ENCODE measurements around the gene SETD1A. TPM values are rescaled to one million over a fixed set of nuclear protein-coding genes. Genes with fewer than 3 reads are reported as not detected.

The SETD1A gene
- total and polyA plus RNA-seq, 2 donors: 2.4 to 13.1 TPM

DNA sequence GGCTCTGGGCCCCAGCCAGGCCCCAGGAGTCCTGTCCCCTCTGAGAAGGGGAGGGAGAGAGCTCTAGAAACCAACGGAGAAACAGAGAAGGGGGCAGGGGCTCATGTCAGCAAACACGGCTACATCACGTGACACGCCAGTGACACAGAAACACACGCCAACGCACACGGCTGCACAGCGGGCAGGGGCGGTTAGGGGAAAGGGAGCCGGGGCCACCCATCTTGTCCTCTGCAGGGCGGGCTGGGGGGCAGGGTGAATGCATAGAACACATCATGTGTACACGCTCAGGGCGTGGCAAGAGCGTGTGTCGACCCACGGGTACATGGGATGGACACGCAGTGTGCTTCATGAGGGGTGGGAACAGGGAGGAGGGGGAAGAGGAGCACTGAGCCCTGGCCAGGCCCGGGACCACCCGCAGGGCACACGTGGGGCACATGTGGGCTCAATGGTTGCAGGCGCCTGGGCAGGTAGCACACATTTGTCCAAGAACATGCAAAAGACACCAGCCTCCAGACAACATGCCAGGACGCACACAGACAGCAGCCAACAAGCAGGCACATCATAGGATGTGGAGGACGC is 32.0 kb downstream of the SETD1A start:
- no peaks in the 10 kb centered on the region for H3K9me3 ChIP-seq (ENCODE audit: control insufficient read depth in 2 of 2, insufficient read depth in 1 of 2, low read length in 1 of 2)
- no peak overlapping the region for H3K27ac ChIP-seq (ENCODE audit: low read depth in 1 of 2, low read length in 1 of 2)
- H3K27me3 ChIP-seq (ENCODE audit: control insufficient read depth in 2 of 2, insufficient read depth in 1 of 2, low read length in 1 of 2): no peaks in the 10 kb centered on the region
- H3K4me3 ChIP-seq (ENCODE audit: low read length in 2 of 2): no peak overlapping the region
- peaks cover 2 to 20% of the 10 kb centered on the region in 2 donors for H3K36me3 ChIP-seq (ENCODE audit: control insufficient read depth in 2 of 2, insufficient read depth in 2 of 2, low read length in 1 of 2)
- 96% methylated on average over 23 of the region's 23 CpGs for WGBS
- H3K4me1 ChIP-seq (ENCODE audit: control insufficient read depth in 2 of 2, insufficient read depth in 2 of 2, low read length in 2 of 2): peaks cover 0 to 2% of the 10 kb centered on the region in 2 donors
- no peak for DNase-seq (ENCODE audit: low read depth in 6 of 9, low spot score in 9 of 9)

DNA sequence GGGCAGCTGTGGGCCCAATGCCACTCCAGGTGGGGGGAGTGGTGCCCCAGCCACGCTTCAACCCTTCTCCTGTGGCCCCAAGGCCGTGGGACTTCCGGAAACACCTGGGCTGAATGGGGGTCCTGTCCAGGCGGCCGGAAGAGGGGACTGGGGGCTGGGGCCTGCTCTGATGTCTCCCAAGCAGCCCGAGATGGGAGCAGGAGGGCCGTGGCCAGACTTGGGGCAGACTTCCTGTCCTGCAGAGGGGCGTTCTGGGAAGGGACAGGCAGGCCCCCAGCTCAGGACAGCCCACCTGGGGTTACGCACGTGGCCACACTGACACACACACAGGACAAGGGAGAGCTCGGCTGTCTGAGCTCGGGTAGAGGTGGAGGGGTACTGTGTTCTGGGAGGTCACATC is 32.6 kb downstream of the SETD1A start:
- H3K36me3 ChIP-seq (ENCODE audit: control insufficient read depth in 2 of 2, insufficient read depth in 2 of 2, low read length in 1 of 2): peaks cover 2 to 16% of the 10 kb centered on the region in 2 donors
- H3K9me3 ChIP-seq (ENCODE audit: control insufficient read depth in 2 of 2, insufficient read depth in 1 of 2, low read length in 1 of 2): no peaks in the 10 kb centered on the region
- no peak overlapping the region for H3K27ac ChIP-seq (ENCODE audit: low read depth in 1 of 2, low read length in 1 of 2)
- 93% methylated on average over 12 of the region's 12 CpGs for WGBS
- no peak overlapping the region for H3K4me3 ChIP-seq (ENCODE audit: low read length in 2 of 2)
- no peak for DNase-seq (ENCODE audit: low read depth in 6 of 9, low spot score in 9 of 9)
- peaks cover 0 to under 1% of the 10 kb centered on the region in 2 donors for H3K4me1 ChIP-seq (ENCODE audit: control insufficient read depth in 2 of 2, insufficient read depth in 2 of 2, low read length in 2 of 2)
- H3K27me3 ChIP-seq (ENCODE audit: control insufficient read depth in 2 of 2, insufficient read depth in 1 of 2, low read length in 1 of 2): no peaks in the 10 kb centered on the region

DNA sequence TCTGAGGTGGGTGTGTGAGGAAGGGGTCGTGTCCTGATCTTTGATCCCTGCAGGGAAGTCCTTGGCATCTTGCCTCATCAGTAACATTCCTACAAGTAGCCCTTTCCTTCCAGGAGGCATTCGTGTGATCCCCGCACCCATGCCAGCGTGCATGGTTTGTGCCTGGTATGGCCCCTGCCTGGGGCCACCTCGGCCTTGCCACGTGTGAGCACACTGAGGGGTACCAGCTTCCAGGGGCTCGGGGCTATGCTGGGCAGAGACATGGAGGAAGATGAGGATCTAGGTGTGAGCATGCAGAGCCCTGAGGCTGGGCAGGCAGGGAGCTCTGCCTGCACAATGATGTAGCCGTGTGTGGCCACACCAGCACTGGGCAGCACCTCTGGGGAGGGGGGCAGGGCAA is 33.5 kb downstream of the SETD1A start:
- H3K27me3 ChIP-seq (ENCODE audit: control insufficient read depth in 2 of 2, insufficient read depth in 1 of 2, low read length in 1 of 2): no peaks in the 10 kb centered on the region
- DNase-seq (ENCODE audit: low read depth in 6 of 9, low spot score in 9 of 9): no peak
- H3K27ac ChIP-seq (ENCODE audit: low read depth in 1 of 2, low read length in 1 of 2): no peak overlapping the region
- no peaks in the 10 kb centered on the region for H3K4me1 ChIP-seq (ENCODE audit: control insufficient read depth in 2 of 2, insufficient read depth in 2 of 2, low read length in 2 of 2)
- no peak overlapping the region for H3K4me3 ChIP-seq (ENCODE audit: low read length in 2 of 2)
- H3K9me3 ChIP-seq (ENCODE audit: control insufficient read depth in 2 of 2, insufficient read depth in 1 of 2, low read length in 1 of 2): no peaks in the 10 kb centered on the region
- H3K36me3 ChIP-seq (ENCODE audit: control insufficient read depth in 2 of 2, insufficient read depth in 2 of 2, low read length in 1 of 2): peaks cover 2 to 9% of the 10 kb centered on the region in 2 donors
- WGBS: 89% methylated on average over 8 of the region's 8 CpGs

DNA sequence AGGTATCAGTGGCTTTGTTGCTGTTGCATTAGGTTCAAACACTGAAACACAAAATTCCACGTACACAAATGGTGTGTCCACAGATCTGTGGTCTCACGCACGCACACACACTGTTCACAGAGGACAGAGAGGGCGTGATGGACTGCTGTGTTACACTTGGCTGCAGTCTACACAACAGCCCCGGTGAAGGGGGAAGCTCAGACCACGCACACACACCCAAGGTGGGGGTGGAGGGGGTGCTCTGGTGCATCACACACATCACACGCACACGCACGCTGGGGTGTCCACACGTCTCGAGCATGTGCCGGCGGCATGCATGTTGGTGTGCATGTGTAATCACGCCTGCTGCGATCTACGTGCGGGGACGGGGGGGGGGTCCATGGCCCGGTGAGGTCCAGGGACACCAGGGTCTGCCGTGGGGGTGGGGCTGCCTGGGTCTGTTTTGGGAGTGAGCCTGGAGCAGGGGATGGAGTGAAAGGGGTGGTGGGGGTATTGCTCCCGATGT is 34.8 kb downstream of the SETD1A start:
- no peak for DNase-seq (ENCODE audit: low read depth in 6 of 9, low spot score in 9 of 9)
- peaks cover under 1 to 11% of the 10 kb centered on the region in 2 donors for H3K27me3 ChIP-seq (ENCODE audit: control insufficient read depth in 2 of 2, insufficient read depth in 1 of 2, low read length in 1 of 2)
- no peak overlapping the region for H3K27ac ChIP-seq (ENCODE audit: low read depth in 1 of 2, low read length in 1 of 2)
- peaks cover 5 to 7% of the 10 kb centered on the region in 2 donors for H3K4me1 ChIP-seq (ENCODE audit: control insufficient read depth in 2 of 2, insufficient read depth in 2 of 2, low read length in 2 of 2)
- no peak overlapping the region for H3K4me3 ChIP-seq (ENCODE audit: low read length in 2 of 2)
- H3K9me3 ChIP-seq (ENCODE audit: control insufficient read depth in 2 of 2, insufficient read depth in 1 of 2, low read length in 1 of 2): no peaks in the 10 kb centered on the region
- 93% methylated on average over 21 of the region's 21 CpGs for WGBS
- peaks cover 2 to 4% of the 10 kb centered on the region in 2 donors for H3K36me3 ChIP-seq (ENCODE audit: control insufficient read depth in 2 of 2, insufficient read depth in 2 of 2, low read length in 1 of 2)

DNA sequence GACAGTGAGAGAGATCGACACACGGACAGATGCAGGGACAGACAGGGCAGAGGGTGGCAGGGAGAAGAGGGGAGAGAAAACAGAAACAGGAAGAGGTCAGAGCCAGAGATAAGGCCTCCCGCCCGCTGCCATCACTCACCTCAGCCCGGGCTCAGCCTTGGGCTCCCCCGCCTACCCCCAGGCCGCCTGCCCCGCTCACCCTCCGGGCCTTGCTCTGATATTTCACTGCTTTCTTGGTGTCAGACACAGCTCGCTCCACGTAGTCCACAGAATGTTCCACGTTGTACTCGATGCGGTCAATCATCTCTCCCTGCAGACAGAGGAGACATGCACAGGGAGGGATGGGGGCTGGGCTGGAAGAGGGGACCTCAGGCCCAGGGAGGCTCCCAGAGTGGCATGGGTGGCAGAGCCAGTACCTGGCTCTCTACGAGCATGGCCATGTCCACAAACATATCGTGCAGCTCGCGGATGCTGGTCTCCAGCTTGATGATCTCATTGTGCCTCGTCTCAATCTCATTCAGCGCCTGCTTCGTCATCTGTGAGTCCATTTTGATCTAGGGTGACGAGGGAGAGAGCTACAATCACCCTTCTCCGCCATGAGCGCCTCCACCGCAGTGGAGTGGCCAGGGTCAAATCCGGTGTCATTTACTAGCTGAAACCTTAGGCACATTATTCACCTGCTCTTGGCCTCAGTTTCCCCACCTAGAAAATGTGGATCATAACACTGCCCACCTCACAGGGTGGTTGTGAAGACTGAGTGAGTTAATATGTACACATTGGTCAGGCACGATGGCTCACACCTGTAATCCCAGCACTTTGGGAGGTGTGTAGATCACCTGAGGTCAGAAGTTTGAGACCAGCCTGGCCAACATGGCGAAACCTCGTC is 35.6 kb downstream of the SETD1A start:
- H3K36me3 ChIP-seq (ENCODE audit: control insufficient read depth in 2 of 2, insufficient read depth in 2 of 2, low read length in 1 of 2): peaks cover 2 to 4% of the 10 kb centered on the region in 2 donors

DNA sequence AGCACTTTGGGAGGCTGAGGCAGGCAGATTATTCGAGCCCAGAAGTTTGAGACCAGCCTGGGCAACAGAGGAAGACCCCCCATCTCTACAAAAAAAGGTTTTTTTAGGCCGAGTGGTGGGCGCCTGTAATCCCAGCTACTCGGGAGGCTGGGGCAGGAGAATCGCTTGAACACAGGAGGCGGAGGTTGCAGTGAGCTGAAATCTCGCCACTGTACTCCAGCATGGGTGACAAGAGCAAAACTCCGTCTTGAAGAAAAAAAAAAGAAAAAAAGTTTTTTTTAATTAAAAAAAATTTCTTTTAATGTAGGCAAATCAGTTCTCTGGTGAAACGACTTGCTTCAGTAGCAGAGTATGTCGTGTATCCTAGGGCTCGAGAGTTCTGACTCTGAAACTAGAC is 38.4 kb downstream of the SETD1A start:
- no peaks in the 10 kb centered on the region for H3K9me3 ChIP-seq (ENCODE audit: control insufficient read depth in 2 of 2, insufficient read depth in 1 of 2, low read length in 1 of 2)
- no peak for DNase-seq (ENCODE audit: low read depth in 6 of 9, low spot score in 9 of 9)
- no peak overlapping the region for H3K27ac ChIP-seq (ENCODE audit: low read depth in 1 of 2, low read length in 1 of 2)
- peaks cover 8 to 14% of the 10 kb centered on the region in 2 donors for H3K4me1 ChIP-seq (ENCODE audit: control insufficient read depth in 2 of 2, insufficient read depth in 2 of 2, low read length in 2 of 2)
- H3K36me3 ChIP-seq (ENCODE audit: control insufficient read depth in 2 of 2, insufficient read depth in 2 of 2, low read length in 1 of 2): peaks cover 0 to 4% of the 10 kb centered on the region in 2 donors
- WGBS: 93% methylated on average over 11 of the region's 11 CpGs
- H3K27me3 ChIP-seq (ENCODE audit: control insufficient read depth in 2 of 2, insufficient read depth in 1 of 2, low read length in 1 of 2): peaks cover 3 to 32% of the 10 kb centered on the region in 2 donors
- H3K4me3 ChIP-seq (ENCODE audit: low read length in 2 of 2): no peak overlapping the region

More for the DNA sequence above, 35.6 kb downstream of the SETD1A start:
- WGBS: 84% methylated on average over 29 of the region's 29 CpGs
- Histone ChIP-seq H3K4me3 (ENCODE audit: low read length in 2 of 2) (no peak overlapping the region), H3K27me3 (ENCODE audit: control insufficient read depth in 2 of 2, insufficient read depth in 1 of 2, low read length in 1 of 2) (peaks cover 3 to 20% of the 10 kb centered on the region in 2 donors), H3K9me3 (ENCODE audit: control insufficient read depth in 2 of 2, insufficient read depth in 1 of 2, low read length in 1 of 2) (no peaks in the 10 kb centered on the region), H3K4me1 (ENCODE audit: control insufficient read depth in 2 of 2, insufficient read depth in 2 of 2, low read length in 2 of 2) (peaks cover 8 to 14% of the 10 kb centered on the region in 2 donors), H3K27ac (ENCODE audit: low read depth in 1 of 2, low read length in 1 of 2) (no peak overlapping the region)
- DNase-seq (ENCODE audit: low read depth in 6 of 9, low spot score in 9 of 9): no peak

DNA sequence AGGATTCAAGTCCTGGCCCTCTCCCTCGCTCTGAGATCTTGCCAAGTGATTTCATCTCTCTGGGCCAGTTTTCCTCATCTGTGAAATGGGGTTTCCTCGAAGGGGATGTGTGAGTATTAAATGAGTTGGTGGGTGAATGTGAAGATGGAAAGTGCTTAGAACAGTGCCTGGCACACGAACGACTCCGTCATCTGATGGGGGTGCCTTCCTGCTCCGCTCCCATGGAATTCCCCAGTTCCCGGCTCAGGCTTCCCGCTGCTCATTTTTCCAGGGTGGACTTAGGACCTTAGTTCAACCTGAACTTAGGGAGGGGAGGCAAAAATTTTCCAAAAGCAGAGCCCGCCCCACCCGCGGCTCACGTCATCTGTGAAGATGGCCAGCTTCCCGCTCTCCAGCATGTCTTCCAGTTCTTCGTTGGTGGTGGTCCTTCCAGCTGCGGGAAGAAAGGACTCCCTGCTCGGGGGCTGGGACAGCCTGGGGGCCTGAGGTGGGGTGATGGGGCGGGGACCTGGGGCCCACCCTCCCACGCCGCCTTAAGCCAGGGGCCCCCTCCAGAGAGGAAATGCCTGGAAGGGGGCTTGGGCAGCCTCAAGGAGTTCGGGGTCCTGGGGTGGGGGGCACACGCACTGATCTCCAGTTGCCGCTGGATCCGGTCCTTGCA is 38.9 kb downstream of the SETD1A start:
- peaks cover 0 to 4% of the 10 kb centered on the region in 2 donors for H3K36me3 ChIP-seq (ENCODE audit: control insufficient read depth in 2 of 2, insufficient read depth in 2 of 2, low read length in 1 of 2)
- H3K4me1 ChIP-seq (ENCODE audit: control insufficient read depth in 2 of 2, insufficient read depth in 2 of 2, low read length in 2 of 2): peaks cover 8 to 14% of the 10 kb centered on the region in 2 donors
- H3K9me3 ChIP-seq (ENCODE audit: control insufficient read depth in 2 of 2, insufficient read depth in 1 of 2, low read length in 1 of 2): no peaks in the 10 kb centered on the region
- DNase-seq (ENCODE audit: low read depth in 6 of 9, low spot score in 9 of 9): no peak
- WGBS: 52% methylated on average over 23 of the region's 23 CpGs
- H3K27ac ChIP-seq (ENCODE audit: low read depth in 1 of 2, low read length in 1 of 2): peak overlapping the region in 1 of 2 donors; percentile 36
- H3K4me3 ChIP-seq (ENCODE audit: low read length in 2 of 2): peak overlapping the region; percentile 59 to 66
- H3K27me3 ChIP-seq (ENCODE audit: control insufficient read depth in 2 of 2, insufficient read depth in 1 of 2, low read length in 1 of 2): peaks cover 3 to 32% of the 10 kb centered on the region in 2 donors

DNA sequence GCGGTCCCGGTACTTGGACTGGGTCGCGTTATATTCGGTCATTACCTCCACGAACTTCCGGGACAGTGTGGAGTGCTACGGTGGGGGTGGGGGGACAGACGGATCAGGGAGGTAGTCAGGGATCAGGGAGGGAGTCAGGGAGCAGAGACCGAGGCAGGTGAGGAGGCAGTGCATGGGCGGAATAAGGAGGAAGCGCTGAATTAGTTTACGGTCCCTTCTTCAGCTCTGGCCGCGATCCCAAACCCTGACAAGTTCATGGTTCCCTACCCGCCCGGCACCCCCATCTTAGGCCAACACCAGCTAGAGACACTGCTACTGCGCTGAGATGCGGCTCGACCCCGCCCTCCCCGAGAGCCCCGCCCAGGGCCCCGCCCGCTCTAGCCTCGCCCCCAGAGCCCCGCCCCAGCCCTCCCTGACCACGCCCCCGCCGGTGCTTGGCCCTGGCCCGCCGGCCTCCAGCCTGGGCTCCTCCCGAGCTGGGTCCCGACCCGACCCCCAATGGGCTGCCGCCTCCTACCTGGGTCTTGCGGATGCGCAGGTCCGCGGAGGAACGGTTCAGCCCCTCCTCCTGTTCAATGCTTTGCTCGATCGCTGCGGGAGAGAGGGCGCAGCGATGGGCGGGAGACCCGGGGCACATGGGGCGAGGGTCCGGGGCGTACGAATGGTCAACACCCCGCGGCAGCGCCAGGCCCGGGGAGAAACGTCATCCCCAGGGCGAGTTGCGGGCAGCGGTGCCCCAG is 39.6 kb downstream of the SETD1A start:
- peak; percentile 30 to 80 (median 52) for DNase-seq (ENCODE audit: low read depth in 6 of 9, low spot score in 9 of 9)
- Histone ChIP-seq H3K27me3 (ENCODE audit: control insufficient read depth in 2 of 2, insufficient read depth in 1 of 2, low read length in 1 of 2) (peaks cover 3 to 36% of the 10 kb centered on the region in 2 donors), H3K9me3 (ENCODE audit: control insufficient read depth in 2 of 2, insufficient read depth in 1 of 2, low read length in 1 of 2) (no peaks in the 10 kb centered on the region), H3K4me1 (ENCODE audit: control insufficient read depth in 2 of 2, insufficient read depth in 2 of 2, low read length in 2 of 2) (peaks cover 8 to 14% of the 10 kb centered on the region in 2 donors), H3K36me3 (ENCODE audit: control insufficient read depth in 2 of 2, insufficient read depth in 2 of 2, low read length in 1 of 2) (peaks cover 0 to 4% of the 10 kb centered on the region in 2 donors), H3K27ac (ENCODE audit: low read depth in 1 of 2, low read length in 1 of 2) (peak overlapping the region in 1 of 2 donors; percentile 36), H3K4me3 (ENCODE audit: low read length in 2 of 2) (peak overlapping the region; percentile 59 to 66)
- 4% methylated on average over 60 of the region's 60 CpGs for WGBS
